HCT116 (cell line): ENCODE measurements around the gene ELAVL2. TPM values are rescaled to one million over a fixed set of nuclear protein-coding genes. Genes with fewer than 3 reads are reported as not detected.

Source experiments
- ATAC-seq: fragments of 200-7000 bp; cut with Tn5 transposase; 2 replicates; pipeline ENCODE4 v1.9.1; 2020; ENCODE audit warnings: mild to moderate bottlenecking, moderate library complexity
- BruUV-seq: library from RNA; stranded (reverse); fragments of 400-500 nt; replicated peaks from 2 replicates; lab custom pipeline; 2021; lab: Mats Ljungman, UMichigan
- CTCF ChIA-PET: fragments of 300-600 bp; sonication (Branson Sonifier 250); formaldehyde crosslinking; loops from one replicate; lab custom pipeline; 2021; ENCODE audit warnings: antibody characterized with exemption; lab: Charles Lee
- POLR2A ChIA-PET: fragments of 300-600, 350-600 bp; sonication (Branson Sonifier 250); formaldehyde crosslinking; loops from one replicate; lab custom pipeline; 2021; ENCODE audit warnings: antibody characterized with exemption; lab: Charles Lee
- RAD21 ChIA-PET, 2 experiments: fragments of 300-600 bp; sonication (Branson Sonifier 250); formaldehyde crosslinking; loops; one replicate each; lab custom pipeline; 2023; ENCODE audit warnings: low total read pairs in 2 of 2; ENCODE audit not compliant: uncharacterized antibody in 2 of 2, unreplicated experiment in 2 of 2, low non-redundant PET in 1 of 2; lab: Charles Lee
- DNase-seq: peaks from one replicate; pipeline ENCODE4 v3.0.0-alpha.2; 2010; ENCODE audit warnings: low read depth, low spot score
- H2AFZ ChIP-seq: fragments of 200-600 bp; shearing (Covaris generic), sonication (generic); 2 replicates; pipeline ENCODE4 v1.6.1; 2017; ENCODE audit warnings: low read depth, mixed run types, mixed read lengths, antibody characterized with exemption, low read length; ENCODE audit not compliant: poor library complexity, severe bottlenecking
- H3K27ac ChIP-seq: 2 replicates; pipeline ENCODE4 v1.5.1; 2012; ENCODE audit warnings: low read depth, low read length
- H3K27me3 ChIP-seq: fragments of 200-600 bp; sonication (generic); 2 replicates; pipeline ENCODE4 v1.6.1; 2016; ENCODE audit warnings: mixed run types, low read length, mixed read lengths; ENCODE audit not compliant: insufficient read depth
- H3K36me3 ChIP-seq, 2 experiments: fragments of 200-500 bp in 1 of 2; fragments of 200-600 bp in 1 of 2; sonication (Bioruptor generic) in 1 of 2; sonication (generic) in 1 of 2; 2 replicates each; pipeline versions ENCODE4 v1.5.1 to v1.6.1; 2014 to 2016; ENCODE audit warnings: low read length in 2 of 2, inconsistent platforms in 1 of 2, mixed read lengths in 1 of 2, mixed run types in 1 of 2; ENCODE audit not compliant: insufficient read depth in 2 of 2, control insufficient read depth in 1 of 2
- H3K4me1 ChIP-seq, 2 experiments: fragments of 200-600 bp in 1 of 2; sonication (generic) in 1 of 2; 2 replicates each; pipeline versions ENCODE4 v1.5.1 to v1.6.1; 2012 to 2017; ENCODE audit warnings: low read length in 2 of 2, inconsistent platforms in 1 of 2, mild to moderate bottlenecking in 1 of 2, mixed read lengths in 1 of 2, mixed run types in 1 of 2, moderate library complexity in 1 of 2; ENCODE audit not compliant: insufficient read depth in 2 of 2, control insufficient read depth in 1 of 2
- H3K4me2 ChIP-seq: fragments of 200-600 bp; sonication (generic); 2 replicates; pipeline ENCODE4 v1.6.1; 2017; ENCODE audit warnings: mixed run types, low read length, mixed read lengths
- H3K4me3 ChIP-seq, 2 experiments: fragments of 200-600 bp in 1 of 2; sonication (generic) in 1 of 2; replicated peaks in 1 of 2; 2 replicates each; pipeline ENCODE4 v1.5.1; 2011 to 2016; ENCODE audit warnings: low read length in 2 of 2, control low read depth in 1 of 2, low read depth in 1 of 2, mild to moderate bottlenecking in 1 of 2, mixed read lengths in 1 of 2, mixed run types in 1 of 2
- H3K79me2 ChIP-seq: fragments of 200-600 bp; sonication (generic); 2 replicates; pipeline ENCODE4 v1.6.1; 2017; ENCODE audit warnings: mild to moderate bottlenecking, mixed run types, low read length, moderate library complexity, mixed read lengths; ENCODE audit not compliant: insufficient read depth
- H3K9ac ChIP-seq: fragments of 200-600 bp; sonication (generic); 2 replicates; pipeline ENCODE4 v1.6.1; 2016; ENCODE audit warnings: low read length, mixed read lengths
- H3K9me2 ChIP-seq: fragments of 200-600 bp; sonication (generic), shearing (Covaris generic); 2 replicates; pipeline ENCODE4 v1.6.1; 2017; ENCODE audit warnings: mixed run types, mild to moderate bottlenecking, moderate library complexity; ENCODE audit not compliant: insufficient read depth
- H3K9me3 ChIP-seq, 2 experiments: fragments of 200-500 bp in 1 of 2; fragments of 200-600 bp in 1 of 2; sonication (Bioruptor generic) in 1 of 2; sonication (generic) in 1 of 2; 2 replicates each; pipeline ENCODE4 v1.6.1; 2014 to 2017; ENCODE audit warnings: low read length in 2 of 2, mixed read lengths in 2 of 2, inconsistent platforms in 1 of 2, low read depth in 1 of 2, mild to moderate bottlenecking in 1 of 2, mixed run types in 1 of 2, moderate library complexity in 1 of 2; ENCODE audit not compliant: control insufficient read depth in 1 of 2, insufficient read depth in 1 of 2
- H4K20me1 ChIP-seq: fragments of 200-600 bp; sonication (generic), shearing (Covaris generic); 2 replicates; pipeline ENCODE4 v1.6.1; 2017; ENCODE audit warnings: mixed run types, mild to moderate bottlenecking, moderate library complexity; ENCODE audit not compliant: insufficient read depth
- CEBPB ChIP-seq: IDR thresholded peaks from 2 replicates; pipeline ENCODE4 v1.6.1; 2012; ENCODE audit warnings: low read depth
- ELF1 ChIP-seq: IDR thresholded peaks from 2 replicates; pipeline ENCODE4 v1.6.1; 2012; ENCODE audit warnings: low read depth, borderline replicate concordance
- EZH2 ChIP-seq: fragments of 200-600 bp; sonication (generic); IDR thresholded peaks from 2 replicates; pipeline ENCODE4 v1.6.1; 2017; ENCODE audit warnings: antibody characterized with exemption, mixed run types
- EZH2phosphoT487 ChIP-seq: fragments of 200-600 bp; IDR thresholded peaks from 2 replicates; pipeline ENCODE4 v1.6.1; 2018; ENCODE audit warnings: antibody characterized with exemption, borderline replicate concordance
- JUND ChIP-seq: IDR thresholded peaks from 2 replicates; pipeline ENCODE4 v1.6.1; 2012
- POLR2AphosphoS5 ChIP-seq: IDR thresholded peaks from 2 replicates; pipeline ENCODE4 v1.6.1; 2011; ENCODE audit warnings: mild to moderate bottlenecking, low read depth, low read length, moderate library complexity
- RAD21 ChIP-seq: IDR thresholded peaks from 2 replicates; pipeline ENCODE4 v1.6.1; 2012; ENCODE audit warnings: low read depth, mild to moderate bottlenecking
- TCF7L2 ChIP-seq: IDR thresholded peaks from 2 replicates; pipeline ENCODE4 v1.7.0; 2011; ENCODE audit warnings: borderline replicate concordance, inconsistent platforms; ENCODE audit not compliant: insufficient read depth, insufficient read length; ENCODE audit errors: extremely low read depth
- ZFX ChIP-seq: fragments of 450-650 bp; IDR thresholded peaks from 2 replicates; pipeline ENCODE4 v1.6.1; 2017
- ZNF274 ChIP-seq: fragments of 200-500 bp; sonication (Bioruptor generic); IDR thresholded peaks from 2 replicates; pipeline ENCODE4 v1.6.1; 2014; ENCODE audit warnings: mild to moderate bottlenecking, low read depth, low read length, inconsistent platforms
- intact Hi-C: fragments of 100-400 bp; cut with micrococcal nuclease; formaldehyde crosslinking; loops from 2 replicates; pipeline ENCODE4 v1.10.0; 2022
- total RNA-seq: library from RNA; stranded (reverse); gene quantifications from one replicate; pipeline ENCODE4 v1.2.1, GENCODE V29; 2021; ENCODE audit not compliant: unreplicated experiment
- TF ChIP-seq, protein P1 (sequence below): IDR thresholded peaks from 2 replicates; pipeline ENCODE4 v1.6.1; 2012
- TF ChIP-seq, protein P2 (sequence below): IDR thresholded peaks from 2 replicates; pipeline ENCODE4 v1.6.1; 2012; ENCODE audit warnings: low read depth
- TF ChIP-seq, protein P3 (sequence below), 3 experiments: fragments of 200-600 bp in 1 of 3; sonication (generic) in 1 of 3; IDR thresholded peaks in 2 of 3; conservative IDR thresholded peaks in 1 of 3; 2 replicates each; pipeline ENCODE4 v1.5.1; 2012 to 2017; ENCODE audit warnings: low read depth in 2 of 3, low read length in 2 of 3, antibody characterized with exemption in 1 of 3, borderline replicate concordance in 1 of 3, control low read depth in 1 of 3, mild to moderate bottlenecking in 1 of 3, mixed read lengths in 1 of 3, mixed run types in 1 of 3, moderate library complexity in 1 of 3; ENCODE audit not compliant: insufficient read depth in 1 of 3

The ELAVL2 gene
- total RNA-seq, 1 experiment from 2014 or later: not detected

DNA sequence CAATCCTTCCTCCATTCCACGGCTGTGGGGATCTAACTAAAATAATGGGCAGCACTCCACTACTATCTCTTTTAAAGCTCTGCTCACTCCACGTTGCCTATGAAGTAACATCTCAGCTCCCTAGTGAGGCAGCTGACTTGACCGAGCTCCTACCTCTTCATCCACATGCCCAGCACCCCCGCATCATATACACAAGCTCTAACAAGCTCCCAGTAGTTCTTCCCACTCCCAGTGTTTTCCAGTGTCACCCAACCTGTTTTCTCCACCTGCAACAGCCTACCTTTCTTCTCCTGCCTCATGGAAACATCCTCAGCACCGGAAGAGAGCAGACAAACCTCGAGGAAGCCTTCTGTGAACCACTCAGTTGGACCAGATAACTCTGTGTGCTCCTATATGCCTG lies 50.5 kb downstream of the ELAVL2 start:
- Histone ChIP-seq H3K4me3 (no peak overlapping the region), H3K27me3 (no peaks in the 10 kb centered on the region), H2AFZ (no peak overlapping the region), H3K27ac (no peak overlapping the region), H3K79me2 (no peaks in the 10 kb centered on the region), H3K9ac (no peak overlapping the region), H3K4me1 (no peaks in the 10 kb centered on the region), H3K4me2 (no peak overlapping the region), H3K9me3 (peaks cover 6 to 21% of the 10 kb centered on the region in 2 experiments; a peak in 2 of 4 replicates), H3K36me3 (no peaks in the 10 kb centered on the region), H4K20me1 (no peaks in the 10 kb centered on the region), H3K9me2 (no peaks in the 10 kb centered on the region)
- ATAC-seq (no peak), DNase-seq (no peak)
- no TSS peak for BruUV-seq
- ChIA-PET CTCF (no interaction called here), RAD21 (no interaction called here), POLR2A (no interaction called here)
- intact Hi-C loops: no loop called here
- TF ChIP-seq ZFX (no peak), TCF7L2 (no peak), CEBPB (no peak), JUND (no peak), ZNF274 (no peak), RAD21 (no peak), POLR2AphosphoS5 (no peak), EZH2phosphoT487 (no peak), ELF1 (no peak), EZH2 (no peak)
- TF ChIP-seq, protein P1, sequence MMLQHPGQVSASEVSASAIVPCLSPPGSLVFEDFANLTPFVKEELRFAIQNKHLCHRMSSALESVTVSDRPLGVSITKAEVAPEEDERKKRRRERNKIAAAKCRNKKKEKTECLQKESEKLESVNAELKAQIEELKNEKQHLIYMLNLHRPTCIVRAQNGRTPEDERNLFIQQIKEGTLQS: no peak
- TF ChIP-seq, protein P2, sequence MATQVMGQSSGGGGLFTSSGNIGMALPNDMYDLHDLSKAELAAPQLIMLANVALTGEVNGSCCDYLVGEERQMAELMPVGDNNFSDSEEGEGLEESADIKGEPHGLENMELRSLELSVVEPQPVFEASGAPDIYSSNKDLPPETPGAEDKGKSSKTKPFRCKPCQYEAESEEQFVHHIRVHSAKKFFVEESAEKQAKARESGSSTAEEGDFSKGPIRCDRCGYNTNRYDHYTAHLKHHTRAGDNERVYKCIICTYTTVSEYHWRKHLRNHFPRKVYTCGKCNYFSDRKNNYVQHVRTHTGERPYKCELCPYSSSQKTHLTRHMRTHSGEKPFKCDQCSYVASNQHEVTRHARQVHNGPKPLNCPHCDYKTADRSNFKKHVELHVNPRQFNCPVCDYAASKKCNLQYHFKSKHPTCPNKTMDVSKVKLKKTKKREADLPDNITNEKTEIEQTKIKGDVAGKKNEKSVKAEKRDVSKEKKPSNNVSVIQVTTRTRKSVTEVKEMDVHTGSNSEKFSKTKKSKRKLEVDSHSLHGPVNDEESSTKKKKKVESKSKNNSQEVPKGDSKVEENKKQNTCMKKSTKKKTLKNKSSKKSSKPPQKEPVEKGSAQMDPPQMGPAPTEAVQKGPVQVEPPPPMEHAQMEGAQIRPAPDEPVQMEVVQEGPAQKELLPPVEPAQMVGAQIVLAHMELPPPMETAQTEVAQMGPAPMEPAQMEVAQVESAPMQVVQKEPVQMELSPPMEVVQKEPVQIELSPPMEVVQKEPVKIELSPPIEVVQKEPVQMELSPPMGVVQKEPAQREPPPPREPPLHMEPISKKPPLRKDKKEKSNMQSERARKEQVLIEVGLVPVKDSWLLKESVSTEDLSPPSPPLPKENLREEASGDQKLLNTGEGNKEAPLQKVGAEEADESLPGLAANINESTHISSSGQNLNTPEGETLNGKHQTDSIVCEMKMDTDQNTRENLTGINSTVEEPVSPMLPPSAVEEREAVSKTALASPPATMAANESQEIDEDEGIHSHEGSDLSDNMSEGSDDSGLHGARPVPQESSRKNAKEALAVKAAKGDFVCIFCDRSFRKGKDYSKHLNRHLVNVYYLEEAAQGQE: no peak
- TF ChIP-seq, protein P3, sequence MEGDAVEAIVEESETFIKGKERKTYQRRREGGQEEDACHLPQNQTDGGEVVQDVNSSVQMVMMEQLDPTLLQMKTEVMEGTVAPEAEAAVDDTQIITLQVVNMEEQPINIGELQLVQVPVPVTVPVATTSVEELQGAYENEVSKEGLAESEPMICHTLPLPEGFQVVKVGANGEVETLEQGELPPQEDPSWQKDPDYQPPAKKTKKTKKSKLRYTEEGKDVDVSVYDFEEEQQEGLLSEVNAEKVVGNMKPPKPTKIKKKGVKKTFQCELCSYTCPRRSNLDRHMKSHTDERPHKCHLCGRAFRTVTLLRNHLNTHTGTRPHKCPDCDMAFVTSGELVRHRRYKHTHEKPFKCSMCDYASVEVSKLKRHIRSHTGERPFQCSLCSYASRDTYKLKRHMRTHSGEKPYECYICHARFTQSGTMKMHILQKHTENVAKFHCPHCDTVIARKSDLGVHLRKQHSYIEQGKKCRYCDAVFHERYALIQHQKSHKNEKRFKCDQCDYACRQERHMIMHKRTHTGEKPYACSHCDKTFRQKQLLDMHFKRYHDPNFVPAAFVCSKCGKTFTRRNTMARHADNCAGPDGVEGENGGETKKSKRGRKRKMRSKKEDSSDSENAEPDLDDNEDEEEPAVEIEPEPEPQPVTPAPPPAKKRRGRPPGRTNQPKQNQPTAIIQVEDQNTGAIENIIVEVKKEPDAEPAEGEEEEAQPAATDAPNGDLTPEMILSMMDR (IDR thresholded peaks at IDR 0.05 in 2 of 3, conservative IDR thresholded peaks at IDR 0.05 in 1 of 3; ENCODE audit: borderline replicate concordance in 1 of 3, insufficient read depth in 1 of 3, low read depth in 2 of 3, low read length in 2 of 3): no peak
